ENCODE results near the gene RGS8.

DNA sequence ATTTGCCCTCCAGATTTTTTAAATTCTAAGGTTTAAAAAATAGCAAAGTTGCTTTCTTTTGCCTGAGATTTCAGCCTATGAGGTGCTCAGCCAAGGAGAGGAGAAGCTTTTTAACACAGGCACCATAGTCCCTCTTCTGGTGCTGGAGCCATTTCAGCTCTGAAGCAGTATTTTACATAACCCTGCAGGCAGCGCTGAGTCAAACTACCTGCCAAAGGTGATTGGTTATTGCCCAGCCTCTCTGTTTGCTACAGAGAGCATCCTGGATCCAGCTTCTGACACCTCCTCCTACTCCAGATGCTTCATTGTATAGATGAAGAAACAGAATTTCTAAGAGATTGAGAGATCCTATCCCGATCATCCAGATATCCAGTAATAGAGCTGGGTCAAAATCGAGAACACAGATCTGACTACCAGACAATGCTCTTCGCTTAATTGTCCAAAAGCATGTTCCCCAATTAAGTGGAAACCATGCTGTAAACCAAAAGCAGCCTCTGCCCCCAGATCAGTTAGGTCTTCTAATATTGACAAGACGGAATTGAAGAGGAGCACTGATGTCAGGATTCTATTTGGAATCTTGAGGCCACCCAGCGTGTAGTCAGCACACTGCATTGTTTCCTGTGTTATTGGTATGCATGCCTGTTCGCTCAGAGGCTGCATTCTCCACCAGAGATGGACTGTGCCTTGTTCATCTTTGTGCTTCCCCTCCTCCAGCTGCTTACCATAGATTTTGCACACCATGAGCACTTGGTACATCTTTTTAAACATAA lies 22.1 kb downstream of the RGS8 start:
- TF ChIP-seq, protein P1, sequence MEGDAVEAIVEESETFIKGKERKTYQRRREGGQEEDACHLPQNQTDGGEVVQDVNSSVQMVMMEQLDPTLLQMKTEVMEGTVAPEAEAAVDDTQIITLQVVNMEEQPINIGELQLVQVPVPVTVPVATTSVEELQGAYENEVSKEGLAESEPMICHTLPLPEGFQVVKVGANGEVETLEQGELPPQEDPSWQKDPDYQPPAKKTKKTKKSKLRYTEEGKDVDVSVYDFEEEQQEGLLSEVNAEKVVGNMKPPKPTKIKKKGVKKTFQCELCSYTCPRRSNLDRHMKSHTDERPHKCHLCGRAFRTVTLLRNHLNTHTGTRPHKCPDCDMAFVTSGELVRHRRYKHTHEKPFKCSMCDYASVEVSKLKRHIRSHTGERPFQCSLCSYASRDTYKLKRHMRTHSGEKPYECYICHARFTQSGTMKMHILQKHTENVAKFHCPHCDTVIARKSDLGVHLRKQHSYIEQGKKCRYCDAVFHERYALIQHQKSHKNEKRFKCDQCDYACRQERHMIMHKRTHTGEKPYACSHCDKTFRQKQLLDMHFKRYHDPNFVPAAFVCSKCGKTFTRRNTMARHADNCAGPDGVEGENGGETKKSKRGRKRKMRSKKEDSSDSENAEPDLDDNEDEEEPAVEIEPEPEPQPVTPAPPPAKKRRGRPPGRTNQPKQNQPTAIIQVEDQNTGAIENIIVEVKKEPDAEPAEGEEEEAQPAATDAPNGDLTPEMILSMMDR (conservative IDR thresholded peaks at IDR 0.05), result no peak
- TF ChIP-seq ZFX (IDR thresholded peaks at IDR 0.05), result no peak
